Activated T-cell treated with anti-CD3 and anti-CD28 coated beads for 48 hours (primary cell): ENCODE data around the gene RMND5B.
"Not testable (repeated sequence)": the region's sequence is repeated elsewhere in the genome, so short reads cannot be mapped to it uniquely, and the experiment has no call there.

Source experiments
- DNase-seq: peaks from one replicate; pipeline ENCODE4 v3.0.0-alpha.2; 2020; ENCODE audit warnings: low read depth

The RMND5B gene

GRCh38 chr5:178130576-178131445 lies at the start of gene RMND5B:
Gene RMND5B, plus strand, starts transcription at chr5:178131014. Its CDS starts 7,106 bp downstream, at chr5:178138120.
- peak; percentile 84 for DNase-seq

- DNase-seq, result no peak
Measured at GRCh38 chr5:178081571-178082243, 49.1 kb upstream of the RMND5B start.

GRCh38 chr5:178083922-178084321 lies 46.9 kb upstream of the RMND5B start:
- DNase-seq, result no peak

- DNase-seq, result no peak
Measured at GRCh38 chr5:178085316-178085715, 45.5 kb upstream of the RMND5B start.

DNA sequence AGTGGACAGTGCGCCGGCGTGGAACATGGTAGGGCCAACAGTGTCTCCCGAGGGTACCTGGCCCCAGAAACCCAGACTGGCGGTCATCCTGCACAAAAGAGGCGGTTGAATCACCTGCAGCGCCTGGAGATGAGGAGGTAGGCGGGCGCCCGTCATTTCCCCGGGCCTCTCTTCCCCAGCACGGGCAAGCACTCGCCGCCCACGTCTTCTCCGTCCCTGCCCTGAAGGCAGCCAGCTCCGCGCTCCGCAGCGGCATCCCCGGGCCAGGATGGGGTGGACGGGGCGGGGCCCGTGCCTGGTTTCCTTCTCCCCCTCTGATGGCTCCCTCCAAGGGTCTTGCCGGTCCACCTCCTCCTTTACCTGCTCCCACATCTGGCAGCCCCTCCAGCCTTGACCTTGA lies 44.5 kb upstream of the RMND5B start:
- DNase-seq, result no peak

DNA sequence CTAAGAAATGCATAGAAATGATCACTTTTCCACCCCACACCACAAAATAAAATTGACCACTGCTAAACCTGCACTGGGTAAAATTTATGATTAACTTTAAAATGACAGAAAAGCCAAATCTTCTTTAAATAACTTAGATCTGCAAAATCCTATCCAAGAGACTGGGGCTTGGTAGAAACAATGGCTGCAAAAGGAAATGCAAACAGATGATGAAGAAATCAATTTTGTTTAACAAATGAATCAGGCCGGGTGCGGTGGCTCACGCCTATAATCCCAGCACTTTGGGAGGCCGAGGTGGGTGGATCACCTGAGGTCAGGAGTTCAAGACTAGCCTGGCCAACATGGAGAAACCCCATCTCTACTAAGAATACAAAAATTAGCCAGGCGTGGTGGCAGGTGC lies 43.6 kb upstream of the RMND5B start:
- not testable (repeated sequence) for DNase-seq

DNA sequence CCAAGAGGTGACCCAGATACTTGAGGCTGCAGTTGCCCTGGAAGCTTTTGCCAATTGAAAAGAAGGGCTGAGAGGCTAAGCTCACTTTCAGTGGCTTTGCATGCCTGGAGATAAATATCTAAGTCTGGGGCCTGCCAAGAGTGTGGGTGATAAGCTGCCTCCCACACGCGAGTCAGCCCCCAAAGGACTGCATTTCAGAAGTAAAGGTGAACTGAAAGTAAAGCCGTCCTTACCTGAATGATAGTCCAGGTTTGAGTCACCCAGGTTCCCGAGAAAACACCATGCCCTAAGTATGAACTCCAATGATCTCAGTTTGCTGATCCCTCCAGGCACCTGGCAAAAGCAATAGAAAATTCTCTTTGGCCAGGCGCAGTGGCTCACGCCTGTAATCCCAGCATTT lies 40.0 kb upstream of the RMND5B start:
- DNase-seq, result no peak

DNA sequence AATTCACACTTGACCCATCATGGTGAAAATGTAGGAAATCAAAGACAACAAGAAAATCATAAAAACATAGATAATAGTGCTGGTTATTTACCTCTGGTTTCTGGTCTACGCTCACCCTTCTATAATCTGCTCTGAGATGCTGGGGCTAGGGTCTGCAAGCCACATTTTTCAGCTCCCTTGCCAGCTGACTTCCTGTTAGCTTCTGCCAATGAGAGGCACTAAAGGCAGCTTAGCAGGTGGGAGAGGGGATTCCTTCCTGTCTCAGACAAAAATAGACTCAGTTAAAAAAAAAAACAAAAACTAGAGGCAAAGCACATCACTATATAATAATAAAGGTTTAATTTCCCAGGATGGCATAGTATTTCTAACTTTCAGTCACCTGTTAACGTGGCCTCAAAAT lies 37.7 kb upstream of the RMND5B start:
- DNase-seq, result no peak

GRCh38 chr5:178094345-178094744 lies 36.5 kb upstream of the RMND5B start:
- DNase-seq, result no peak

GRCh38 chr5:178098685-178099084 lies 32.1 kb upstream of the RMND5B start:
- no peak for DNase-seq

GRCh38 chr5:178103612-178104011 lies 27.2 kb upstream of the RMND5B start:
- no peak for DNase-seq

DNA sequence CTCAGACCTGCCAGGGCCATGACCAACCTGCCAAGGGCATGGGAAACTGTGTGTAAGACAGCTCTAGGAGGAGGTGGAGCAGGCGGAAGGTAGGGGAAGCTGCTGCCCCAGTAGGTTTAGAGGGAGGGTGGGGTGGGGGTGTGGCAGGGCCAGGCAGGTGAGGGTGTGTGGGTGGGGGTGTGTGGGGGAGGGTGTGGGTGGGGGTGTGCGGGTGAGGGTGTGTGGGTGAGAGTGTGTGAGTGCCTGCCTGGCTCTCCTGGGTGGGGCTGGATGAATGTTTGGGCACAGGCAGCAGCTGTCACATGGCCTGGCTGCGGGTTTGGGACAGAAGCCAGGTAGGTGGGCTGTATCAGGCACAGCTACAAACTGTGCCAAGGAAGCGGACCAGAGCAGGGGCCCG lies 26.3 kb upstream of the RMND5B start:
- DNase-seq, result no peak

- DNase-seq, result no peak
Measured at GRCh38 chr5:178106086-178106485, 24.7 kb upstream of the RMND5B start.

DNA sequence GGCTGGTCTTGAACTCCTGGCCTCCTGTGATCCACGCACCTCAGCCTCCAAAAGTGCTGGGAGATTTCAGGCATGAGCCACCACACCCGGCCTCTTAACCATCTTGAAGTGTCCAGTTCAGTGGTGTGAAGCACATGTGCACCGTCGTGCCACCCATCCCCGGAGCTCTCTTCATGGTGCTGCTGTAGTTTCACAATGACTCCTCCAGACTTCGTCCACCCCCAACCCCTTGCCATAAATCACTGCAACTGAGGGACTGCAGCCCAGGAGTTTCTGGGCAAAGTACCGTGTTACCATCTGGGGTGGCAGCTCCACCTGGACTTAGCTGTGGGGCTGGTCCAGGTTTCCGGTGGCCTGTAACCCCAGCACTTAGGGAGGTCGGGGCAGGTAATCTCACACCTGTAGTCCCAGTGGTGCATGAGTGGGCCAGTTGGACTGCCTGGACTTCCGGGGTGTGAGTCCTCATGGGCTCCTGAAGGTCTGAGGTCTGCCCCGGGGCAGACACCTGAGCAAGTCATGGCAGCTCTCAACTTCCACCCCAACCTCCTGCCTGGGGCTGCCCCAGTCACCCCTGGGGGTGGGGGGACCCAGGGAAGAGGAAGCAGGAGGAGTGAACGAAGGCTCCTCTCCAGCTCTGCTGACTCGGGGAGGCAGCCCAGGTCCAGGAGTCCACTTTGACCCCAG lies 24.1 kb upstream of the RMND5B start:
- no peak for DNase-seq

- no peak for DNase-seq
Measured at GRCh38 chr5:178107756-178108310, 23.0 kb upstream of the RMND5B start.

GRCh38 chr5:178108446-178108845 lies 22.4 kb upstream of the RMND5B start:
- DNase-seq, result no peak

GRCh38 chr5:178108966-178109365 lies 21.8 kb upstream of the RMND5B start:
- no peak for DNase-seq

GRCh38 chr5:178110511-178110910 lies 20.3 kb upstream of the RMND5B start:
- no peak for DNase-seq

DNA sequence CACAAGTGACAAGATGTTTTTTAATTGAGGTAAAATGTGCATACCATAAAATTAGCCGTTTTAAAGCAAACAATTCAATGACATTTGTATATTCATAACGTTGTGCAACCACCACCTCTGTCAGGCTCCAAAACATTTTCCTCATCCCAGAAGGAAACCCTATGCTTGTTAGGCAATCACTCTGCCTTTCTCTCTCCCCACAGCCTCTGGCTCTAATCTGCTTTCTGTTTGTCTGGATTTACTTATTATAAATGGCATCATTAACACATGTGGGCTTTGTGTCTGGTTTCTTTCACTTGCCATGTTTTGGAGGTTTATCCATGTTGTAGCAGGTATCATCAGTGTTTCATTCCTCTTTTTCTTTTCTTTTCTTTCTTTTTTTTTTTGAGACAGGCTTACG lies 18.9 kb upstream of the RMND5B start:
- DNase-seq, result no peak

DNA sequence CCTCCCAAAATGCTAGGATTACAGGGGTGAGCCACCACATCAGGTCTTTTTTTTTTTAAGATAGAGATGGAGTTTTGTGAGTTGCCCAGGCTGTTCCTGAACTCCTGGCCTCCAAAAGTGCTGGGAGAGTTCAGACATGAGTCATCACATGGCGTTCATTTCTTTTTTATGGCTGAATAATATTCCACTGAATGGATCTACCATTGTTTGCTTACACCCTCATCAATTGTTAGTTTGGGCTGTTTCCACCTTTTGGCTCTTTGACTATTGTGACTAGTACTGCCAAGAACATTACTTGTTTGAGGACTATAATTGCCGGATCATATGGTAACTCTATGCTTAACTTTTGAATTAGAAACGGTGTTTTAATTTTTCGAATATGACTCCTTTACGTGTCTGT lies 18.3 kb upstream of the RMND5B start:
- DNase-seq, result no peak

DNA sequence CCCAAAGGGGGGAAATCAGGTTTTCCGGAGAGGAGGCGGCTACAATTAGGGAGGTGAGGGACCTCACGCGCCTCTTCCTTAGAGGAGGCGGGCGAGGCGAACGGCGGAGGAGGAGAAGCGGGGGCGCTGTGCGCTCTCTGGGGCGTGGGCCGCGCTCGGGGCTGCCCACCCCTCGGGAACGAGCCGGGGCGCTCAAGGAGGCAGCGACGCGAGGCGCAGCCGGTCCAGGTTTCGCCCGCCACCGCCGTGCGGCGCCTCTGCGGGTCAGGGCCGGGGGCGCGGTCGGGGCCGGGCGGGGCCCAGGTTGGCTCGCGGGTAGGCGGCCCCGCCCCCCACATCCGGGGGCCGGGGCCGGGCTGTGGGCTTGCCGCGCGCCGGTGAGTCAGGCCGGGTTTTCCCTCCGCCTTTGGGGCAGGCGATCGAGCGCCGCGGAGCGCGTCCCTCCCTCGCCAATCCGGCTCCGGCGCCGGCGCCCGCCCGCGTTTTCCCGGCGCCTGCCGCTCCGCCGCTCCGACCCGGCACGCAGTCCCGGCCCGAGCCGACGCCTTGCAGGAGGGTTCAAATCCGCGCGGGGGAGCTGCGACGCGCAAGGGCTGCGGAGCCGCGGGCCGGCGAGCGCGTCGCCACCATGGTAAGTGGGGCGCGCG lies 17.6 kb upstream of the RMND5B start, which contains the start of gene N4BP3:
Gene N4BP3 (plus strand): TSS at position 392 of the 647 bp plus-strand sequence. CDS start 6,052 bp downstream, outside the sequence.
- peak; percentile 84 for DNase-seq

DNA sequence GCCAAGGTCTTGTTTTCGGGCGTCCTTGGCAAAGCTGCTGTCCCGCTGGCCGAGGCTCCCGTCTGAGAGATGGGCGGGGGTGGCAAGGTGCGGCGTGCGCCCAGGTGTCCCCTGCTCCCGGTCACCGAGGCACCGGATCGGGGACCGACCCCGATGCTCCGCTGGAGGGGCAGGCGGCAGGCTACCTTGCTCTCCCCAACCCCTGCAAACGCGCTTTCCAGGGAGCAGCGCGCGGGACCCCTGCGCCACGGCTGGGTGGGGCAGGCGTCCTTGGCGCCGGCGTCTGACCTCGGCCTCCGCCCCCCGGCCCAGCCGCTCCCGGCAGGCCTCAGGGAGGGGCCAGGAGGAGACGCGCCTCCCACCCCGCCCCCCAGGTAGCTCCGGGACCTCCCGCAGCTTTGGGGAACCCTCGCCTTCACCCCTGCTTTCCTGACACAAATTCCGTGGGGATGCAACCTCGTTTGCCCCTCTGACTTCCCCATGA lies 16.9 kb upstream of the RMND5B start:
- DNase-seq, result peak; percentile 29
